Measurements from ENCODE around the gene TBL1XR1.

GRCh38 chr3:177212756-177213155 is 15.5 kb upstream of the TBL1XR1 start:
- TF ChIP-seq POLR2A (IDR thresholded peaks at IDR 0.05) = no peak
- no peak for TF ChIP-seq CTCF (IDR thresholded peaks at IDR 0.05)

Data from prostate gland (tissue), 2 donors.